HG03439 (cell line): ENCODE measurements around the gene PDE1A.

Source experiments
- ATAC-seq: cut with Tn5 transposase; IDR thresholded peaks from one replicate; pipeline ENCODE4 v1.9.1; 2021; ENCODE audit warnings: mild to moderate bottlenecking, moderate library complexity; ENCODE audit not compliant: unreplicated experiment

PDE1A gene

GRCh38 chr2:182426918-182427240 is at the start of gene PDE1A:
Gene PDE1A (minus strand): TSS chr2:182427036.
- ATAC-seq, result no peak

GRCh38 chr2:182473635-182474034 is 46.8 kb upstream of the PDE1A start:
- no peak for ATAC-seq

GRCh38 chr2:182463760-182464159 is 36.9 kb upstream of the PDE1A start:
- ATAC-seq, result no peak

GRCh38 chr2:182456784-182457183 is 29.9 kb upstream of the PDE1A start:
- ATAC-seq, result no peak

GRCh38 chr2:182452456-182452990 is 25.7 kb upstream of the PDE1A start:
- ATAC-seq, result no peak

- ATAC-seq, result no peak
These were observed 21.5 kb upstream of the PDE1A start for GRCh38 chr2:182448371-182448770.

- ATAC-seq, result no peak
These were observed 21.0 kb upstream of the PDE1A start for GRCh38 chr2:182447863-182448262.

GRCh38 chr2:182447163-182447562 is 20.3 kb upstream of the PDE1A start:
- no peak for ATAC-seq

- ATAC-seq, result no peak
These were observed 19.3 kb upstream of the PDE1A start for GRCh38 chr2:182446087-182446486.

GRCh38 chr2:182445391-182445965 is 18.6 kb upstream of the PDE1A start:
- no peak for ATAC-seq

GRCh38 chr2:182444806-182445205 is 18.0 kb upstream of the PDE1A start:
- no peak for ATAC-seq

- no peak for ATAC-seq
These were observed 17.3 kb upstream of the PDE1A start for GRCh38 chr2:182444170-182444569.

GRCh38 chr2:182436252-182436651 is 9.4 kb upstream of the PDE1A start:
- no peak for ATAC-seq

GRCh38 chr2:182435754-182436153 is 8.9 kb upstream of the PDE1A start:
- no peak for ATAC-seq

GRCh38 chr2:182432051-182432450 is 5.2 kb upstream of the PDE1A start:
- no peak for ATAC-seq

- ATAC-seq, result no peak
These were observed 1.6 kb upstream of the PDE1A start for GRCh38 chr2:182428476-182428875.

GRCh38 chr2:182426082-182426917 is 536 bp downstream of the PDE1A start:
- ATAC-seq, result no peak

- no peak for ATAC-seq
These were observed 4.0 kb downstream of the PDE1A start for GRCh38 chr2:182422864-182423263.

- no peak for ATAC-seq
These were observed 6.2 kb downstream of the PDE1A start for GRCh38 chr2:182420669-182421068.

GRCh38 chr2:182416861-182417260 is 10.0 kb downstream of the PDE1A start:
- no peak for ATAC-seq

- no peak for ATAC-seq
These were observed 10.6 kb downstream of the PDE1A start for GRCh38 chr2:182416191-182416590.

- no peak for ATAC-seq
These were observed 11.1 kb downstream of the PDE1A start for GRCh38 chr2:182415771-182416170.
